Measurements from ENCODE around the gene PIK3CG.

- TF ChIP-seq CTCF (IDR thresholded peaks at IDR 0.05) (no peak), EZH2 (IDR thresholded peaks at IDR 0.05; ENCODE audit: borderline replicate concordance, insufficient read depth, low read depth, low read length, poor library complexity, severe bottlenecking) (no peak)
Measured at GRCh38 chr7:106888204-106888603, 23.1 kb downstream of the PIK3CG start.

Data from B cell (primary cell).